Stomach (tissue), 9 donors: ENCODE data around the gene SNCA. TPM values are rescaled to one million over a fixed set of nuclear protein-coding genes. Genes with fewer than 3 reads are reported as not detected.

ENCODE experiments used
- DNase-seq, 2 donors: peaks; one replicate each; pipeline versions ENCODE4 v3.0.0 to v3.0.0-alpha.2; 2013 to 2019
- H3K27ac ChIP-seq, 5 donors: fragments of 200-600 bp in 4 of 5; sonication (generic) in 4 of 5; one replicate each; pipeline ENCODE4 v1.5.1; 2013 to 2019; ENCODE audit warnings: mild to moderate bottlenecking in 1 of 5, moderate library complexity in 1 of 5
- H3K27me3 ChIP-seq, 3 donors: fragments of 200-600 bp; sonication (generic); one replicate each; pipeline ENCODE4 v1.5.1; 2017 to 2019; ENCODE audit warnings: mixed run types in 1 of 3
- H3K36me3 ChIP-seq, 4 donors: fragments of 200-600 bp; sonication (generic); 1 replicate in 3 of 4; 2 replicates in 1 of 4; pipeline ENCODE4 v1.5.1; 2016 to 2019
- H3K4me1 ChIP-seq, 4 donors: fragments of 200-600 bp; sonication (generic); one replicate each; pipeline ENCODE4 v1.5.1; 2016 to 2019
- H3K4me3 ChIP-seq, 4 donors: fragments of 200-600 bp; sonication (generic) in 3 of 4; one replicate each; pipeline ENCODE4 v1.5.1; 2016 to 2019; ENCODE audit warnings: mild to moderate bottlenecking in 1 of 4
- H3K9me3 ChIP-seq, 4 donors: fragments of 200-600 bp; sonication (generic); one replicate each; pipeline ENCODE4 v1.5.1; 2016 to 2019
- EP300 ChIP-seq: sonication (generic); formaldehyde crosslinking; IDR thresholded peaks from one replicate; pipeline ENCODE4 v1.6.1; 2017; ENCODE audit warnings: antibody characterized with exemption
- POLR2A ChIP-seq, 4 donors: fragments of 450-650 bp; IDR thresholded peaks; one replicate each; pipeline ENCODE4 v1.6.1; 2016; ENCODE audit warnings: antibody characterized with exemption in 4 of 4, control low read depth in 2 of 4, mild to moderate bottlenecking in 1 of 4, moderate library complexity in 1 of 4
- POLR2AphosphoS5 ChIP-seq, 3 donors: sonication (generic); formaldehyde crosslinking; IDR thresholded peaks; one replicate each; pipeline ENCODE4 v1.6.1; 2016; ENCODE audit warnings: antibody characterized with exemption in 3 of 3
- WGBS, 5 donors: extraction: QIAGEN DNeasy Blood & Tissue Kit in 3 of 5; methylation state at CpG; one replicate each; pipeline versions ENCODE4 v1.1.5 to v1.1.7; 2013 to 2018; 5-methylcytosine and 5-hydroxymethylcytosine counted together
- intact Hi-C: fragments of 100-400 bp; cut with DNase I; formaldehyde crosslinking; loops from one replicate; pipeline ENCODE4 v1.15.1; 2023; ENCODE audit warnings: low total_unique reads
- polyA plus RNA-seq, 3 donors: library from polyadenylated mRNA; stranded (reverse); fragments of 200-250 nt; gene quantifications; one replicate each; pipeline ENCODE4 v1.2.3, GENCODE V29; 2013
- total RNA-seq, 5 donors: library from RNA; depleted of rRNA; stranded (reverse); fragments of >200 nt; gene quantifications; one replicate each; pipeline versions ENCODE4 v1.1.0 to v1.2.3, GENCODE V29; 2014 to 2016
- TF ChIP-seq, protein P1 (sequence below), 7 experiments: fragments of 450-650 bp in 4 of 7; fragments of 200-600 bp in 3 of 7; sonication (generic) in 3 of 7; IDR thresholded peaks; one replicate each; pipeline ENCODE4 v1.5.1; 2016 to 2019; ENCODE audit warnings: antibody characterized with exemption in 7 of 7, control low read depth in 2 of 7, mild to moderate bottlenecking in 1 of 7
- donor health status: healthy with polysubstance abuse.
- donor health status: Bipolar disorder and iron deficiency.
- donor health status: healthy.

Gene SNCA
- total and polyA plus RNA-seq, 8 donors = 0.58 to 152 (median 5.8) TPM; not detected in 2

GRCh38 chr4:89720981-89721380, 116.0 kb downstream of the SNCA start:
- no peak overlapping the region for H3K27ac ChIP-seq
- no peaks in the 10 kb centered on the region for H3K36me3 ChIP-seq
- H3K4me1 ChIP-seq = no peaks in the 10 kb centered on the region
- no peak for DNase-seq
- H3K9me3 ChIP-seq = no peaks in the 10 kb centered on the region
- H3K4me3 ChIP-seq = no peak overlapping the region
- no peaks in the 10 kb centered on the region for H3K27me3 ChIP-seq
- WGBS, 5 donors = 60 to 68% (median 62%) methylated on average over 2 of the region's 2 CpGs
- TF ChIP-seq POLR2A (IDR thresholded peaks at IDR 0.05) = no peak
- intact Hi-C loops = no loop called here

- Histone ChIP-seq H3K27me3 (no peaks in the 10 kb centered on the region), H3K36me3 (no peaks in the 10 kb centered on the region), H3K4me3 (no peak overlapping the region), H3K9me3 (no peaks in the 10 kb centered on the region), H3K4me1 (no peaks in the 10 kb centered on the region), H3K27ac (no peak overlapping the region)
- 86 to 93% (median 92%) methylated on average over 7 of the region's 7 CpGs for WGBS, 5 donors
- TF ChIP-seq, protein P1, sequence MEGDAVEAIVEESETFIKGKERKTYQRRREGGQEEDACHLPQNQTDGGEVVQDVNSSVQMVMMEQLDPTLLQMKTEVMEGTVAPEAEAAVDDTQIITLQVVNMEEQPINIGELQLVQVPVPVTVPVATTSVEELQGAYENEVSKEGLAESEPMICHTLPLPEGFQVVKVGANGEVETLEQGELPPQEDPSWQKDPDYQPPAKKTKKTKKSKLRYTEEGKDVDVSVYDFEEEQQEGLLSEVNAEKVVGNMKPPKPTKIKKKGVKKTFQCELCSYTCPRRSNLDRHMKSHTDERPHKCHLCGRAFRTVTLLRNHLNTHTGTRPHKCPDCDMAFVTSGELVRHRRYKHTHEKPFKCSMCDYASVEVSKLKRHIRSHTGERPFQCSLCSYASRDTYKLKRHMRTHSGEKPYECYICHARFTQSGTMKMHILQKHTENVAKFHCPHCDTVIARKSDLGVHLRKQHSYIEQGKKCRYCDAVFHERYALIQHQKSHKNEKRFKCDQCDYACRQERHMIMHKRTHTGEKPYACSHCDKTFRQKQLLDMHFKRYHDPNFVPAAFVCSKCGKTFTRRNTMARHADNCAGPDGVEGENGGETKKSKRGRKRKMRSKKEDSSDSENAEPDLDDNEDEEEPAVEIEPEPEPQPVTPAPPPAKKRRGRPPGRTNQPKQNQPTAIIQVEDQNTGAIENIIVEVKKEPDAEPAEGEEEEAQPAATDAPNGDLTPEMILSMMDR (IDR thresholded peaks at IDR 0.05) = no peak
- no peak for TF ChIP-seq EP300
- no peak for TF ChIP-seq POLR2A (IDR thresholded peaks at IDR 0.05)
- TF ChIP-seq POLR2AphosphoS5 (IDR thresholded peaks at IDR 0.05) = no peak
- no peak for DNase-seq
- intact Hi-C loops = no loop called here
These were observed 117.3 kb downstream of the SNCA start for GRCh38 chr4:89719536-89720090.

DNA sequence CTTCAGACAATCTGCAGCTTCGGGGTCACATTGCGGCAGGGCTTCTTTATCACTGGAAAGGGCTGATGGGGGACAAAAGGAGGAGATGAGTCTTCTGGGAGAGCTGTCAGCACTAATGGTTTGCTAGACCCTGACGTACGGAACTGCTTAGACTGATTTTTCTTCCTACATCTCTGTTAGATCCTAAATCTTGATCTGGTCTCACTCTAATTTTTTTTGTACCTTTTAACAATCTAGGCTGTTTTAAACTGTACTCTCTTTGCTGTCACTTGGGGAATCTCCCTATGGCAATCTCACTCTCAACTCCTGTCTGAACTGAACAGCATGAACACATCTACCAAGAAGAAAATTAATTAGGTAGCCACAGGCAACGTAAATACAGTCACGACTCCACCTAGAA, 120.1 kb downstream of the SNCA start:
- Histone ChIP-seq H3K27me3 (no peaks in the 10 kb centered on the region), H3K27ac (no peak overlapping the region), H3K4me1 (no peaks in the 10 kb centered on the region), H3K4me3 (no peak overlapping the region), H3K9me3 (no peaks in the 10 kb centered on the region), H3K36me3 (no peaks in the 10 kb centered on the region)
- TF ChIP-seq EP300 (no peak), POLR2AphosphoS5 (IDR thresholded peaks at IDR 0.05) (no peak)
- intact Hi-C loops = no loop called here
- 75 to 82% (median 79%) methylated on average over 6 of the region's 6 CpGs for WGBS, 5 donors
- no peak for DNase-seq

GRCh38 chr4:89715631-89716030, 121.3 kb downstream of the SNCA start:
- no peak for DNase-seq
- TF ChIP-seq POLR2AphosphoS5 (IDR thresholded peaks at IDR 0.05) (no peak), POLR2A (IDR thresholded peaks at IDR 0.05) (no peak)
- TF ChIP-seq, protein P1 (IDR thresholded peaks at IDR 0.05) = no peak
- Histone ChIP-seq H3K4me1 (no peaks in the 10 kb centered on the region), H3K9me3 (no peaks in the 10 kb centered on the region), H3K36me3 (no peaks in the 10 kb centered on the region), H3K4me3 (no peak overlapping the region), H3K27me3 (no peaks in the 10 kb centered on the region), H3K27ac (no peak overlapping the region)
- WGBS, 5 donors = 91 to 100% (median 100%) methylated on average over 1 of the region's 1 CpG
- intact Hi-C loops = no loop called here

GRCh38 chr4:89712827-89713226, 124.1 kb downstream of the SNCA start:
- no peak for TF ChIP-seq POLR2AphosphoS5 (IDR thresholded peaks at IDR 0.05)
- no peak for TF ChIP-seq EP300
- TF ChIP-seq POLR2A (IDR thresholded peaks at IDR 0.05) = no peak
- TF ChIP-seq, protein P1 (IDR thresholded peaks at IDR 0.05) = no peak
- H3K9me3 ChIP-seq = no peaks in the 10 kb centered on the region
- intact Hi-C loops = no loop called here
- WGBS, 5 donors = 95 to 97% (median 95%) methylated on average over 4 of the region's 4 CpGs
- DNase-seq = no peak
- no peak overlapping the region for H3K4me3 ChIP-seq
- no peaks in the 10 kb centered on the region for H3K27me3 ChIP-seq
- no peaks in the 10 kb centered on the region for H3K36me3 ChIP-seq
- no peaks in the 10 kb centered on the region for H3K4me1 ChIP-seq
- no peak overlapping the region for H3K27ac ChIP-seq
